Neural progenitor cell (in vitro differentiated cells): Measurements from ENCODE around the gene SKOR1. TPM values are rescaled to one million over a fixed set of nuclear protein-coding genes. Genes with fewer than 3 reads are reported as not detected.
A peak's percentile ranks its signal among the peaks of the same experiment; 100 is the strongest.

Experiments
- DNase-seq: peaks from one replicate; pipeline ENCODE4 v3.0.0-alpha.2; 2016; ENCODE audit warnings: low spot score
- H2AFZ ChIP-seq: fragments of 200-600 bp; sonication (generic); replicated peaks from 2 replicates; pipeline ENCODE4 v1.6.1; 2016; ENCODE audit warnings: antibody characterized with exemption
- H3F3A ChIP-seq: fragments of 200-600 bp; sonication (generic); 2 replicates; pipeline ENCODE4 v1.6.1; 2016; ENCODE audit warnings: antibody characterized with exemption, low read depth
- H3K27ac ChIP-seq: fragments of 200-600 bp; sonication (generic); 2 replicates; pipeline ENCODE4 v1.5.1; 2016; ENCODE audit warnings: mild to moderate bottlenecking
- H3K27me3 ChIP-seq: fragments of 200-600 bp; sonication (generic); 2 replicates; pipeline ENCODE4 v1.6.1; 2016; ENCODE audit warnings: mild to moderate bottlenecking, moderate library complexity
- H3K36me3 ChIP-seq: fragments of 200-600 bp; sonication (generic); 2 replicates; pipeline ENCODE4 v1.5.1; 2016
- H3K4me1 ChIP-seq: fragments of 200-600 bp; sonication (generic); 2 replicates; pipeline ENCODE4 v1.6.1; 2016; ENCODE audit warnings: mixed run types
- H3K4me2 ChIP-seq: fragments of 200-600 bp; sonication (generic); 2 replicates; pipeline ENCODE4 v1.6.1; 2016
- H3K4me3 ChIP-seq: fragments of 200-600 bp; sonication (generic); 2 replicates; pipeline ENCODE4 v1.5.1; 2016
- H3K79me2 ChIP-seq: fragments of 200-600 bp; sonication (generic); 2 replicates; pipeline ENCODE4 v1.6.1; 2016; ENCODE audit warnings: low read depth
- H3K9ac ChIP-seq: fragments of 200-600 bp; sonication (generic); 2 replicates; pipeline ENCODE4 v1.6.1; 2016
- H3K9me3 ChIP-seq: fragments of 200-600 bp; sonication (generic); 2 replicates; pipeline ENCODE4 v1.5.1; 2016; ENCODE audit warnings: low read depth
- H4K20me1 ChIP-seq: fragments of 200-600 bp; sonication (generic); 2 replicates; pipeline ENCODE4 v1.6.1; 2016; ENCODE audit warnings: low read depth
- H3K27ac Mint-ChIP-seq: 3 replicates; pipeline ENCODE4 v1.8.0; 2021; ENCODE audit warnings: mixed read lengths
- H3K27me3 Mint-ChIP-seq: 2 replicates; pipeline ENCODE4 v1.8.0; 2022; ENCODE audit warnings: low read depth, mild to moderate bottlenecking, inconsistent platforms, moderate library complexity, mixed read lengths; ENCODE audit not compliant: insufficient read depth
- H3K36me3 Mint-ChIP-seq: 3 replicates; pipeline ENCODE4 v1.8.0; 2021; ENCODE audit warnings: mixed read lengths
- H3K4me1 Mint-ChIP-seq: 3 replicates; pipeline ENCODE4 v1.8.0; 2021; ENCODE audit warnings: mixed read lengths
- H3K4me3 Mint-ChIP-seq: 3 replicates; pipeline ENCODE4 v1.8.0; 2021; ENCODE audit warnings: mild to moderate bottlenecking, moderate library complexity, mixed read lengths
- H3K9me3 Mint-ChIP-seq: 3 replicates; pipeline ENCODE4 v1.8.0; 2020; ENCODE audit warnings: mixed read lengths
- EZH2 ChIP-seq: fragments of 200-600 bp; sonication (generic); IDR thresholded peaks from 2 replicates; pipeline ENCODE4 v1.6.1; 2017; ENCODE audit warnings: antibody characterized with exemption, mild to moderate bottlenecking, moderate library complexity
- EZH2phosphoT487 ChIP-seq: fragments of 200-600 bp; sonication (generic); IDR thresholded peaks from 2 replicates; pipeline ENCODE4 v1.6.1; 2017; ENCODE audit warnings: antibody characterized with exemption
- total RNA-seq: library from RNA; depleted of rRNA; stranded (reverse); fragments of >200 nt; gene quantifications from 2 replicates; pipeline ENCODE4 v1.2.3, GENCODE V29; 2015; ENCODE audit warnings: low replicate concordance
- TF ChIP-seq, protein P1 (sequence below): fragments of 200-600 bp; sonication (generic); IDR thresholded peaks from 2 replicates; pipeline ENCODE4 v1.5.1; 2017; ENCODE audit warnings: antibody characterized with exemption, mild to moderate bottlenecking

Gene SKOR1
- total RNA-seq, 1 donor from 2014 or later, result 0.51 TPM

DNA sequence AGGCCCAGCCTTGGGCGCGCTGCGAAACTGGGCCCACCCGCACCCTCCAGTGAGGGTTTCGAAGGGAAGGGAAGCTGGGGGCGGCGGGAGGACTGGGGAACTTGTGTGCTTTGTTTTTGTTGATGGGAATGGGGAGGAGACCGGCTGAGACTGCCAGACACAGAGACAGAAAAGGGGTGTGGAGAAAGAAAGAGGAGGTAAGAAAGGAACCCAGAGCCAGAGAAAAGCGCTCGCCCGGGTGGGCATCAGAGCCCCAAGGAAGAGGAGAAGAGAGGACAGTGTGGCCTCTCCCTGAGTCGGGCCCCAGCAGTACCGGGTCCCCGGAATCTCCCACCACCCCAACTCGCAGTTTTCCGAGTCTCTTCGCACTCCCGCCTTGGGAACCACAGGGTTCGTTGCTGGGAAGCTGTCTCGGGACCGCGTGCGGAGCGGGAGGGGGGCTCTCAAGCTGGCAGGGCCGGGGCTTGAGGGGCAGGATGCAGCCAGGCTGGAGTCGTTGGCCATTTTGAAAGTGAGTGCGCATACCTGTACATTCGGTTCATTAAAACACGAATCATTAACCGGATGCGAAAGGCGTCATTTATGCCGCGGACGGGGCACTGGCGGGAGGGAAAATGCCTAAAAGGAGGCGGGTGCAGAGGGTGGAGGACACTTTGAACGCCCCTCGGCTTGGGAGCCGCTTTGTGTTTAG is 3.1 kb downstream of the SKOR1 start:
- Mint-ChIP-seq H3K4me3 (peak overlapping the region; percentile 60), H3K36me3 (no peaks in the 10 kb centered on the region), H3K27ac (no peak overlapping the region), H3K27me3 (peaks cover 76% of the 10 kb centered on the region), H3K4me1 (peaks cover 36% of the 10 kb centered on the region), H3K9me3 (peaks cover 4% of the 10 kb centered on the region)
- peaks cover 100% of the 10 kb centered on the region for H3K27me3 ChIP-seq
- peak overlapping the region; percentile 77 for H3K4me2 ChIP-seq
- peaks cover 37% of the 10 kb centered on the region for H3F3A ChIP-seq
- no peak overlapping the region for H2AFZ ChIP-seq
- no peak overlapping the region for H3K27ac ChIP-seq
- peaks cover 57% of the 10 kb centered on the region for H3K4me1 ChIP-seq
- TF ChIP-seq EZH2phosphoT487 (peak; percentile 97), EZH2 (peak; percentile 88)
- TF ChIP-seq, protein P1, sequence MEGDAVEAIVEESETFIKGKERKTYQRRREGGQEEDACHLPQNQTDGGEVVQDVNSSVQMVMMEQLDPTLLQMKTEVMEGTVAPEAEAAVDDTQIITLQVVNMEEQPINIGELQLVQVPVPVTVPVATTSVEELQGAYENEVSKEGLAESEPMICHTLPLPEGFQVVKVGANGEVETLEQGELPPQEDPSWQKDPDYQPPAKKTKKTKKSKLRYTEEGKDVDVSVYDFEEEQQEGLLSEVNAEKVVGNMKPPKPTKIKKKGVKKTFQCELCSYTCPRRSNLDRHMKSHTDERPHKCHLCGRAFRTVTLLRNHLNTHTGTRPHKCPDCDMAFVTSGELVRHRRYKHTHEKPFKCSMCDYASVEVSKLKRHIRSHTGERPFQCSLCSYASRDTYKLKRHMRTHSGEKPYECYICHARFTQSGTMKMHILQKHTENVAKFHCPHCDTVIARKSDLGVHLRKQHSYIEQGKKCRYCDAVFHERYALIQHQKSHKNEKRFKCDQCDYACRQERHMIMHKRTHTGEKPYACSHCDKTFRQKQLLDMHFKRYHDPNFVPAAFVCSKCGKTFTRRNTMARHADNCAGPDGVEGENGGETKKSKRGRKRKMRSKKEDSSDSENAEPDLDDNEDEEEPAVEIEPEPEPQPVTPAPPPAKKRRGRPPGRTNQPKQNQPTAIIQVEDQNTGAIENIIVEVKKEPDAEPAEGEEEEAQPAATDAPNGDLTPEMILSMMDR, result no peak
- no peaks in the 10 kb centered on the region for H3K36me3 ChIP-seq
- peaks cover 69% of the 10 kb centered on the region for H4K20me1 ChIP-seq
- no peaks in the 10 kb centered on the region for H3K9me3 ChIP-seq
- no peaks in the 10 kb centered on the region for H3K79me2 ChIP-seq
- H3K4me3 ChIP-seq, result peak overlapping the region; percentile 39
- DNase-seq, result peak; percentile 34
- H3K9ac ChIP-seq, result no peak overlapping the region

- Histone ChIP-seq H3F3A (peaks cover 41% of the 10 kb centered on the region), H3K4me1 (peaks cover 54% of the 10 kb centered on the region), H2AFZ (no peak overlapping the region), H3K27ac (no peak overlapping the region), H3K9me3 (no peaks in the 10 kb centered on the region), H3K36me3 (no peaks in the 10 kb centered on the region), H4K20me1 (peaks cover 63% of the 10 kb centered on the region), H3K4me2 (peak overlapping the region; percentile 77), H3K4me3 (peak overlapping the region; percentile 39), H3K79me2 (no peaks in the 10 kb centered on the region), H3K27me3 (peaks cover 100% of the 10 kb centered on the region), H3K9ac (no peak overlapping the region)
- Mint-ChIP-seq H3K4me3 (peak overlapping the region; percentile 75), H3K27me3 (peaks cover 75% of the 10 kb centered on the region), H3K9me3 (peaks cover 4% of the 10 kb centered on the region), H3K4me1 (peaks cover 35% of the 10 kb centered on the region), H3K36me3 (no peaks in the 10 kb centered on the region), H3K27ac (no peak overlapping the region)
- peak; percentile 56 for DNase-seq
- TF ChIP-seq, protein P1, result no peak
- TF ChIP-seq EZH2phosphoT487 (no peak), EZH2 (no peak)
Observed at GRCh38 chr15:67828969-67829646, 3.8 kb downstream of the SKOR1 start.

DNA sequence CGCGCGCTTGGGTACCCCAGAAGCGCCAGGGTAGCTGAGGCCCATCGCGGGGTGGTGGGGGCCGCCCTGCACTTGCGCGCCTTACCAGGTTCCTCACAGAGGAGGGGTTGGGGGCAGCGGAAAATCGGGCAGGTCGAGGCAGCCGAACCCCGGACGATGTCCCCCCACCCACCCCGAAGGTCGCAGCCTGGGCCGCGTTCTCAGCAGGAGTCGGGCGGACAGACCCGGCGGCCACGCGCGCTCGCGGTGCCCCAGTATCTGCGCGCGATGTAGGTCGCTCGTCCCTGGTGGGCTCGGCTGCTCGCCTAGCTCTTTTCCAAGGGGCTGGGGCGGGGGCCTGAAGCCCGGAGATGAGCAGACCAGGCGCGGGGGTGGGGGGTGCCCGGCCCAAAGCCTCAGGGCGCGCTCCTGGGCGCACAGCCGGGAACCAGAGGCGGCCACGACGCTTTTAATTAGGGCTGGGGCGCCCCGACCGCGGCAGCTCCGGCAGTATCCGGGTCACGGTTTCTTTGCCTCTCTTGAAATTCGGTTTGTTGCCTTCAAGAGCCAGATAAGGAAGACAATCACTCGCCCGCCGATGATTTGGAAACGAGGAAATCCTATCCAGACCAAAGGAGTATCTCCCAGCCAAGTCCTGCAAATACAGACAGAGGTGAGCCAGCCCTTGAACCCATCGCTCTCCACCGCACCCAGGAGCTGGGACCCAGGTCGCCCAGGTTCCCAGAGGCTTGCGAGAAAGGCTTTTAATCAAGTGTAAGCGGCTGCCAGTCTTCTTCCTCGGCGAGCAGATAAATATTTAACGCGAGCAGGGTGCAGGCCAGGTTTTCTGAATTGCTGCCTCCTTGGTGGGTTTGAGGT is 4.6 kb downstream of the SKOR1 start:
- Mint-ChIP-seq H3K27ac (no peak overlapping the region), H3K9me3 (peaks cover 4% of the 10 kb centered on the region), H3K27me3 (peaks cover 73% of the 10 kb centered on the region), H3K4me1 (peaks cover 35% of the 10 kb centered on the region), H3K36me3 (no peaks in the 10 kb centered on the region), H3K4me3 (peak overlapping the region; percentile 67)
- H3K4me1 ChIP-seq, result peaks cover 56% of the 10 kb centered on the region
- peak overlapping the region; percentile 77 for H3K4me2 ChIP-seq
- H3K9ac ChIP-seq, result no peak overlapping the region
- peaks cover 100% of the 10 kb centered on the region for H3K27me3 ChIP-seq
- H3K9me3 ChIP-seq, result no peaks in the 10 kb centered on the region
- TF ChIP-seq EZH2 (no peak), EZH2phosphoT487 (no peak)
- TF ChIP-seq, protein P1, result no peak
- peaks cover 42% of the 10 kb centered on the region for H3F3A ChIP-seq
- no peaks in the 10 kb centered on the region for H3K36me3 ChIP-seq
- no peak overlapping the region for H2AFZ ChIP-seq
- H4K20me1 ChIP-seq, result peaks cover 55% of the 10 kb centered on the region
- H3K27ac ChIP-seq, result no peak overlapping the region
- no peaks in the 10 kb centered on the region for H3K79me2 ChIP-seq
- H3K4me3 ChIP-seq, result peak overlapping the region; percentile 39
- peak; percentile 41 for DNase-seq
